ENCODE results near the gene TMPRSS5.
"Not testable (repeated sequence)": the region's sequence is repeated elsewhere in the genome, so short reads cannot be mapped to it uniquely, and the experiment has no call there.

Gene TMPRSS5

GRCh38 chr11:113705871-113706655, at the start of gene TMPRSS5:
Gene TMPRSS5 (minus strand): TSS chr11:113706308. CDS start chr11:113706224, 84 bp downstream.
- no peak for DNase-seq

GRCh38 chr11:113752932-113753331, 46.8 kb upstream of the TMPRSS5 start:
- DNase-seq, result no peak

GRCh38 chr11:113736323-113736722, 30.2 kb upstream of the TMPRSS5 start:
- no peak for DNase-seq

GRCh38 chr11:113732092-113732491, 26.0 kb upstream of the TMPRSS5 start:
- DNase-seq, result no peak

GRCh38 chr11:113730887-113731726, 25.0 kb upstream of the TMPRSS5 start:
- peak; percentile 54 for DNase-seq

- no peak for DNase-seq
Measured at GRCh38 chr11:113729456-113729855, 23.3 kb upstream of the TMPRSS5 start.

GRCh38 chr11:113728814-113729213, 22.7 kb upstream of the TMPRSS5 start:
- no peak for DNase-seq

- DNase-seq, result no peak
Measured at GRCh38 chr11:113725913-113726312, 19.8 kb upstream of the TMPRSS5 start.

GRCh38 chr11:113725407-113725806, 19.3 kb upstream of the TMPRSS5 start:
- no peak for DNase-seq

- no peak for DNase-seq
Measured at GRCh38 chr11:113724778-113725177, 18.7 kb upstream of the TMPRSS5 start.

- no peak for DNase-seq
Measured at GRCh38 chr11:113723787-113724186, 17.7 kb upstream of the TMPRSS5 start.

- DNase-seq, result no peak
Measured at GRCh38 chr11:113722934-113723333, 16.8 kb upstream of the TMPRSS5 start.

GRCh38 chr11:113722221-113722620, 16.1 kb upstream of the TMPRSS5 start:
- no peak for DNase-seq

- no peak for DNase-seq
Measured at GRCh38 chr11:113721462-113722066, 15.5 kb upstream of the TMPRSS5 start.

GRCh38 chr11:113720478-113720877, 14.4 kb upstream of the TMPRSS5 start:
- DNase-seq, result not testable (repeated sequence)

- no peak for DNase-seq
Measured at GRCh38 chr11:113715882-113716625, 9.9 kb upstream of the TMPRSS5 start.

GRCh38 chr11:113715273-113715672, 9.2 kb upstream of the TMPRSS5 start:
- no peak for DNase-seq

GRCh38 chr11:113710989-113711388, 4.9 kb upstream of the TMPRSS5 start:
- DNase-seq, result no peak

- DNase-seq, result not testable (repeated sequence)
Measured at GRCh38 chr11:113703551-113703950, 2.6 kb downstream of the TMPRSS5 start.

- DNase-seq, result no peak
Measured at GRCh38 chr11:113701491-113701890, 4.6 kb downstream of the TMPRSS5 start.

- no peak for DNase-seq
Measured at GRCh38 chr11:113698515-113698914, 7.6 kb downstream of the TMPRSS5 start.

- no peak for DNase-seq
Measured at GRCh38 chr11:113697756-113698407, 8.2 kb downstream of the TMPRSS5 start.
